ENCODE results near the gene KAZN.
"Not testable (repeated sequence)": the region's sequence is repeated elsewhere in the genome, so short reads cannot be mapped to it uniquely, and the experiment has no call there.

KAZN gene

GRCh38 chr1:15027515-15027986 lies 429.1 kb downstream of the KAZN start:
- DNase-seq, result no peak

- no peak for DNase-seq
These were observed 429.6 kb downstream of the KAZN start for GRCh38 chr1:15028102-15028501.

- DNase-seq, result no peak
These were observed 430.1 kb downstream of the KAZN start for GRCh38 chr1:15028616-15029015.

GRCh38 chr1:15029036-15029435 lies 430.6 kb downstream of the KAZN start:
- DNase-seq, result no peak

DNA sequence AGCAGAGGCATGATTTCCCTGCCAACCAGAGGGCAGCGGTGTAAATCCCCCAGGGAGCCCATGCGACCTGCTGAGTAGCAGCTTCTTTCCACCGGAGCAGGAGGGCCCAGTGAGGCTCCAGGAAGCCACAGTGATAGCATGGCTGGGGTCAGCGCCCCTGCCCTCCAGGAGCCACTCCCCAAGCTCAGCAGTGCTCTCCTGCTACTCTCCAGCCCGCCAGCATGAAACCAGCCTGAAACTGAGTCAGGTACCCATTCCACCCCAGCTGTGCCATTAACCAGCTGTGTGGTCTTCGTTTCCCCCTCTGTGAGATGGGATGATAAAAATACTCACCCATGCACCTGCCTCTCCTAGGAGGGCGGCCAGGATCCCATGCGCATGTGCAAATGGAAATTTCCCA lies 431.3 kb downstream of the KAZN start:
- DNase-seq, result no peak

- no peak for DNase-seq
These were observed 432.9 kb downstream of the KAZN start for GRCh38 chr1:15031251-15031933.

DNA sequence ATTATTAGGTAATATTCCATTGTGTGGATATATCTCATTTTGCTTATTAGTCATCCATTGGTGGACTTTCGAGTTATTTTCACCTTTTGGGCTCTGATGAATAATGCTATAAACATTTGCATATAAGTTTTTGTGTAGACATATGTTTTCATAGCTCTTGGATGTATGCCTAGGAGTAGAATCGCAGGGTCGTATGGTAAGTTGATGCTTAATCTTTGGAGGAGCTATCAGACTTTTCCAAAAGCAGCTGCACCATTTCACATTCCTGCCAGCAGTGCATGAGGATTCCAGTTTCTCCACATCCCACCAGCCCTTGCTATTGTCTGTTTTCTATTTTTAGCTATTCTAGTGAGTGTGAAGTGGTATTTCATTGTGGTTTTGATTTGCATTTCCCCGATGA lies 434.8 kb downstream of the KAZN start:
- no peak for DNase-seq

- DNase-seq, result no peak
These were observed 436.2 kb downstream of the KAZN start for GRCh38 chr1:15034656-15035055.

- DNase-seq, result no peak
These were observed 436.8 kb downstream of the KAZN start for GRCh38 chr1:15035236-15035635.

- no peak for DNase-seq
These were observed 437.6 kb downstream of the KAZN start for GRCh38 chr1:15036101-15036500.

- DNase-seq, result no peak
These were observed 439.9 kb downstream of the KAZN start for GRCh38 chr1:15038232-15039016.

GRCh38 chr1:15039017-15039648 lies 440.6 kb downstream of the KAZN start:
- DNase-seq, result no peak

DNA sequence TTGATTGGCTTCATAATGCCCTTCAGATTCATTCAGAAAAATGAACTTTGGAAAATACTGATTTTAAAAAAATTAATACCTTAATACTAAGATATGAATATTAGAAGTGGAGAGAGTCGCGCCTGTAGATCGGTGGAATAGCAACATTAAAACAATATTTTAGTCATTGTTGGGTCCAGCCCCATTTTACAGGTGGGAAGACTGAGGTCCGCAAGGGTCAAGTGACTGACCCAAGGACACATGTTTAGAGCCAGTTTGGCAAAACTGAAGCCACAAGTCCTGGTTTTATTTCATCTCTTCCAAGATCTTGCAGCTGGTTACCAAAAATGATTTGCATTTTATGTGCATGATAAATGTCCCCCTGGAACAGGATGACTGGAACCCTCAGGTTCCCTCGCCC lies 441.4 kb downstream of the KAZN start:
- DNase-seq, result no peak

- not testable (repeated sequence) for DNase-seq
These were observed 442.2 kb downstream of the KAZN start for GRCh38 chr1:15040685-15041084.

- DNase-seq, result no peak
These were observed 444.4 kb downstream of the KAZN start for GRCh38 chr1:15042866-15043265.

DNA sequence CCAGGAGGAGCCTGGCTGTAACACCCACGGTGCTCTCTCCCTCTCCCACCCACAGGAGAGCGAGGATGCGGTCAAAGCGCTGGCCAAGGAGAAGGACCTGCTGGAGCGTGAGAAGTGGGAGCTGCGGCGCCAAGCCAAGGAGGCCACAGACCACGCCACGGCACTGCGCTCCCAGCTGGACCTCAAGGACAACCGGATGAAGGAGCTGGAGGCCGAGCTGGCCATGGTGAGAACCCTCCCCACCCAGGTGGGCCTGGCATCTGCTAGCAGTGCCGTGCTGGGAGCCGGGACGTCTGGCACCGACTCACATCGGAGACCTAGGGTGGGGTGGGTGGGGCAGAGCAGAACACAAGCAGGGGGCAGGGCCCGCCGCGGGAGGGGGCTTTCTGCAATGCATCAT lies 445.4 kb downstream of the KAZN start:
- no peak for DNase-seq

GRCh38 chr1:15045123-15045522 lies 446.6 kb downstream of the KAZN start:
- no peak for DNase-seq

DNA sequence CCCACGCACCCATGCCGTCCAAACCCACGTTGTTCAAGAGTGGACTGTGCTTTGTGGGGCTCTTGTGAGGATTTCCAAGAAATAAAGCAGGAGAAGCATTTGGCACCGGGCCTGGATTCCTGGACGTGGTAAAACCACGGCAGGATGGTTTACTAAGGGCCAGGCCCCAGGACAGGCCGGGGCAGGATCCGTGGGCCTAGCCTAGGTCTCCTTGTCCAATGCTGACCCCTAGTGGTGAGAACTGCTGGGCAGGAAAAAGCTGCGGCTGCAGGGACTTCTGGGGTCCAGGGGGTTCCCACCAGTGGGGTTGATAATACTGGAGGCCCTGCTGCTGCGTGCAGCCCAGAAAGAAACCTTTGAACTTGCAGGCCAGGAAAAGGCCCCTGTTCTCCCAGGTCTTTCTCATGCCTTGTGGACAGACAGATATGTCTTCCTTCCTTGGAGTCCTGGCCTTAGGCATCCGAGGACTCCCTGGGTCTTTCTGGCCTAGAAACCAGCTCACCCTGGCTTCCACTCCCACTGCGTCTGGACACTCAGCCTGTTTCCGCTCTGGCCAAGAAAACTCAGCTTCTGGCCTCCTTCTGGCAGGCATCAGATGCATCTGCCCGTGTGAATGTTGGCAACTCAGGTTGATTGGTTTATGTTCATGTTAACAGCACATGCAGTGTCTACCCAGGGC lies 448.1 kb downstream of the KAZN start:
- peak; percentile 23 for DNase-seq

DNA sequence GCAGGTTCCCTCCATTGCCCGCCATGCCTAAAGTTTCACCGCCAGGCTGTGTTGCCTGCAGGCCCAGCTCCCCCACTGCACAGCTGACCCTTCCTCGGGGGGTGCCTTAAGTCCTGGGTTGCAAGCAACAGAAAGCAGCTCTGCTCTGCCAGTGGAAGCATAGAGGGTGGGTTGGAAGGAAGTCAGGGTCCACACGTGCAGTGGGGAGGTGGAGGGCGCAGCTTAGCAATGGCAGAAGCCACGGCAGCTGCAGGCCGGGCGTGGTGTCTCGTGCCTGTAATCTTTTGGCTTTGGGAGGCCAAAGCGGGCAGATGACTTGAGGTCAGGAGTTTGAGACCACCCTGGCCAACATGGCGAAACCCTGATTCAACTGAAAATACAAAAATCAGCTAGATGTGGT lies 448.8 kb downstream of the KAZN start:
- DNase-seq, result no peak

DNA sequence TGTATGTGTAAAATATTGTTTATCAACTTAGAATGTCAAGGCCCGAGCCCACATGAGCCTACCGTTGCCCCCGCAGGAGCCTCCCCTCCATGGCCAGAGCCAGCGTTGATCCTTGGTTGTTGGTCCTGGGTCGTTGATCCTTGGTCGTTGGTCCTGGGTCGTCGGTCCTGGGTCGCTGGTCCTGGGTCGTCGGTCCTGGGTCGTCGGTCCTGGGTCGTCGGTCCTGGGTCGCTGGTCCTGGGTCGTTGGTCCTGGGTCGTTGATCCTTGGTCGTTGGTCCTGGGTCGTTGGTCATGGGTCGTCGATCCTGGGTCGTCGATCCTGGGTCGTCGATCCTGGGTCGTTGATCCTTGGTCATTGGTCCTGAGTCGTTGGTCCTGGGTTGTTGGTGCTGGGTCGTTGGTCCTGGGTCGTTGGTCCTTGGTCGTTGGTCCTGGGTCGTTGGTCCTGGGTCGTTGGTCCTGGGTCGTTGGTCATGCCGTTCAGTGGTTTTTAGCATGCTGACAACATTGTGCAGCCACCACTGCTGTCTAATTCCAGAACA lies 450.0 kb downstream of the KAZN start:
- no peak for DNase-seq

GRCh38 chr1:15049067-15049466 lies 450.6 kb downstream of the KAZN start:
- DNase-seq, result no peak

DNA sequence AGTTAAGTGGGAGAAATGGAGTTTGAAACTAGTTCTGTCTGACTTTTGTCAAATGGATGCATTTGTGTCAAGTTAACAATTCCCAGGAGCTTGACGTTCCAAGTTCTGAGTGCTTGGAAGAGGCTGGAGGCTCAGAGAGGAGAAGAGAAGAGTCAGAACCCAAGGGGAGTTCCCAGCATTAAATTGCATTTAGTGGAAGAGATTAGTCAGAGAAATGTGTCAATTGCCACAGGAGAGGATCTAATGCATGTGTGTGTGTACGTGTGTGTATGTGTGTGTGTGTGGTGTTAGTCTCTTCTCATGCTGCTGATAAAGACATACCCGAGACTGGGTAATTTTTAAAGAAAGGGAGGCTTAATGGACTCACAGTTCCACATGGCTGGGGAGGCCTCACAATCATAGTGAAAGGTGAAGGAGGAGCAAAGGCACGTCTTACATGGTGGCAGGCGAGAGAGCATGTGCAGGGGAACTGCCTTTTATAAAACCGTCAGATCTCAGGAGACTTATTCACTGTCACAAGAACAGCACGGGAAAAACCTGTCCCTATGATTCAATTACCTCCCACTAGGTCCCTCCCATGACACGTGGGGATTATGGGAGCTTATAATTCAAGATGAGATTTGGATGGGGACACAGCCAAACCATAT lies 453.5 kb downstream of the KAZN start:
- DNase-seq, result no peak

GRCh38 chr1:15053153-15053552 lies 454.7 kb downstream of the KAZN start:
- no peak for DNase-seq

Measured in NK-92 treated with Interleukin-12 subunit alpha and Interleukin-12 subunit beta, amount 100 ng/mL, for 24 hours (cell line).